Common myeloid progenitor, CD34-positive (primary cell): Measurements from ENCODE around the gene MRPS22.

ENCODE experiments used
- CTCF ChIA-PET: fragments of 350-600 bp; sonication (Branson Sonifier 250); formaldehyde crosslinking; loops from one replicate; lab custom pipeline; 2021; ENCODE audit warnings: antibody characterized with exemption; lab: Charles Lee
- POLR2A ChIA-PET: fragments of 350-600 bp; sonication (Branson Sonifier 250); formaldehyde crosslinking; loops from one replicate; lab custom pipeline; 2021; ENCODE audit warnings: antibody characterized with exemption; lab: Charles Lee
- DNase-seq, 3 donors: peaks; one replicate each; pipeline versions ENCODE4 v3.0.0 to v3.0.0-alpha.2; 2013
- H3K27ac ChIP-seq, 2 experiments: 1 replicate in 1 of 2; 2 replicates in 1 of 2; pipeline ENCODE4 v1.7.0; 2013; ENCODE audit warnings: inconsistent platforms in 2 of 2, low read length in 2 of 2, mild to moderate bottlenecking in 2 of 2, low read depth in 1 of 2, moderate library complexity in 1 of 2; ENCODE audit not compliant: severe bottlenecking in 2 of 2, insufficient read depth in 1 of 2, poor library complexity in 1 of 2
- H3K27me3 ChIP-seq, 5 experiments: replicated peaks in 2 of 5; 1 replicate in 3 of 5; 2 replicates in 2 of 5; pipeline versions ENCODE4 v1.6.1 to v1.7.0; 2013; ENCODE audit warnings: low read length in 4 of 5, mild to moderate bottlenecking in 2 of 5, moderate library complexity in 2 of 5, inconsistent platforms in 1 of 5; ENCODE audit not compliant: insufficient read depth in 5 of 5, control insufficient read depth in 4 of 5
- H3K36me3 ChIP-seq, 4 experiments: 1 replicate in 2 of 4; 2 replicates in 2 of 4; pipeline versions ENCODE4 v1.6.1 to v1.7.0; 2013; ENCODE audit warnings: low read length in 3 of 4, control low read depth in 1 of 4, mild to moderate bottlenecking in 1 of 4; ENCODE audit not compliant: control insufficient read depth in 4 of 4, insufficient read depth in 4 of 4
- H3K4me1 ChIP-seq, 4 experiments: 1 replicate in 3 of 4; 2 replicates in 1 of 4; pipeline versions ENCODE4 v1.6.1 to v1.7.1; 2013; ENCODE audit warnings: low read length in 3 of 4, mild to moderate bottlenecking in 3 of 4, control low read depth in 1 of 4, inconsistent platforms in 1 of 4, moderate library complexity in 1 of 4; ENCODE audit not compliant: control insufficient read depth in 4 of 4, insufficient read depth in 4 of 4; ENCODE audit errors: control extremely low read depth in 1 of 4
- H3K4me3 ChIP-seq, 7 experiments: 1 replicate in 4 of 7; 2 replicates in 3 of 7; pipeline versions ENCODE4 v1.5.1 to v1.7.0; 2013; ENCODE audit warnings: mild to moderate bottlenecking in 7 of 7, low read length in 6 of 7, moderate library complexity in 6 of 7, inconsistent platforms in 2 of 7, low read depth in 2 of 7, control low read depth in 1 of 7; ENCODE audit not compliant: insufficient read depth in 4 of 7, control insufficient read depth in 1 of 7; ENCODE audit errors: extremely low read depth in 1 of 7
- H3K9me3 ChIP-seq, 5 experiments: 1 replicate in 4 of 5; 2 replicates in 1 of 5; pipeline versions ENCODE4 v1.6.1 to v1.7.1; 2013; ENCODE audit warnings: low read length in 4 of 5, mild to moderate bottlenecking in 2 of 5, inconsistent platforms in 1 of 5, low read depth in 1 of 5, moderate library complexity in 1 of 5; ENCODE audit not compliant: control insufficient read depth in 4 of 5, insufficient read depth in 2 of 5; ENCODE audit errors: control extremely low read depth in 1 of 5
- WGBS: methylation state at CpG from one replicate; pipeline ENCODE4 v1.1.5; 2013; ENCODE audit not compliant: insufficient coverage; 5-methylcytosine and 5-hydroxymethylcytosine counted together

The MRPS22 gene

GRCh38 chr3:139307072-139307491 lies 36.7 kb upstream of the MRPS22 start:
- no peak overlapping the region for H3K27ac ChIP-seq
- ChIA-PET POLR2A (no interaction called here), CTCF (interaction anchor here (1.1 to 1.6 kb wide), 2 partner anchors 11 to 23 kb away, joined by 3 read pairs; no protein-coding TSS in a partner anchor)
- DNase-seq, result no peak
- peaks cover 0 to 6% (median 1%) of the 10 kb centered on the region in 4 experiments for H3K4me1 ChIP-seq
- H3K4me3 ChIP-seq, result no peak overlapping the region
- no peaks in the 10 kb centered on the region for H3K36me3 ChIP-seq
- 80% methylated on average over 1 of the region's 1 CpG for WGBS
- peaks cover 0 to 4% (median 0%) of the 10 kb centered on the region in 5 experiments for H3K27me3 ChIP-seq
- no peaks in the 10 kb centered on the region for H3K9me3 ChIP-seq

GRCh38 chr3:139307601-139308555 lies 35.9 kb upstream of the MRPS22 start:
- no peaks in the 10 kb centered on the region for H3K9me3 ChIP-seq
- H3K36me3 ChIP-seq, result no peaks in the 10 kb centered on the region
- H3K4me1 ChIP-seq, result peaks cover 0 to under 1% (median 0%) of the 10 kb centered on the region in 4 experiments
- 95% methylated on average over 5 of the region's 6 CpGs for WGBS
- H3K27me3 ChIP-seq, result peaks cover 0 to 4% (median 0%) of the 10 kb centered on the region in 5 experiments
- POLR2A ChIA-PET, result no interaction called here
- DNase-seq, result no peak
- H3K27ac ChIP-seq, result no peak overlapping the region
- CTCF ChIA-PET, result interaction anchor here (1.1 kb wide), 1 partner anchor 11 kb away, joined by 3 read pairs; no protein-coding TSS in a partner anchor
- H3K4me3 ChIP-seq, result no peak overlapping the region

- H3K27ac ChIP-seq, result no peak overlapping the region
- ChIA-PET POLR2A (no interaction called here), CTCF (no interaction called here)
- peaks cover 0 to 3% (median under 1%) of the 10 kb centered on the region in 5 experiments for H3K27me3 ChIP-seq
- H3K36me3 ChIP-seq, result no peaks in the 10 kb centered on the region
- 75% methylated on average over 4 of the region's 4 CpGs for WGBS
- no peak overlapping the region for H3K4me3 ChIP-seq
- no peak for DNase-seq
- H3K4me1 ChIP-seq, result no peaks in the 10 kb centered on the region
- H3K9me3 ChIP-seq, result no peaks in the 10 kb centered on the region
Observed at GRCh38 chr3:139308560-139308959, 35.3 kb upstream of the MRPS22 start.

- ChIA-PET POLR2A (no interaction called here), CTCF (interaction anchor here (0.6 to 0.8 kb wide), 3 partner anchors 8 to 373 kb away, joined by 3 read pairs; no protein-coding TSS in a partner anchor)
- peaks cover 0 to 6% (median 2%) of the 10 kb centered on the region in 5 experiments for H3K27me3 ChIP-seq
- no peaks in the 10 kb centered on the region for H3K36me3 ChIP-seq
- H3K4me1 ChIP-seq, result no peaks in the 10 kb centered on the region
- no peaks in the 10 kb centered on the region for H3K9me3 ChIP-seq
- DNase-seq, result no peak
- 80% methylated on average over 1 of the region's 2 CpGs for WGBS
- no peak overlapping the region for H3K4me3 ChIP-seq
- H3K27ac ChIP-seq, result no peak overlapping the region
Observed at GRCh38 chr3:139309061-139309591, 34.7 kb upstream of the MRPS22 start.

DNA sequence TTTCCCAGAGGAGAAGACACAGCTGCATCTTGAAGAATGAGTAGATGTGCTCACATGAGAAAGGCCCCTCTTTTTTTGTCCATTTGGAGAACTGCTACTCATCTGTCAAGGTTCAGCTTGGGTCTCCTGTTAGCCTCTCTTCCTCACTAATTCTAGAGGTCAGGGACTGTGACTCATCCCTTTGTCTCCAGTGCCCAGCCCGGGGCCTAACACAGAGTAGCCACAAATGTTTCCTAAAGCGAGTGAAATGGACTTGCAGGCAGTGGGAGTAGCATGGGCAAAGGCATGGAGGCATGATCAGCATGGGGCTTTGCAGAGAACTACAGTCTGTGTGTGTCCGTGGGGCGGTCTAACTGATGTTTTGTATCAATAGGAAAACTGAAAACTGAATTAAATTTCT lies 33.9 kb upstream of the MRPS22 start:
- Histone ChIP-seq H3K27me3 (peaks cover 0 to 6% (median 2%) of the 10 kb centered on the region in 5 experiments), H3K4me1 (no peaks in the 10 kb centered on the region), H3K4me3 (no peak overlapping the region), H3K9me3 (no peaks in the 10 kb centered on the region), H3K36me3 (no peaks in the 10 kb centered on the region), H3K27ac (no peak overlapping the region)
- POLR2A ChIA-PET, result interaction anchor here (0.6 kb wide), 1 partner anchor 207 kb away, joined by 4 read pairs; no protein-coding TSS in a partner anchor
- CTCF ChIA-PET, result interaction anchor here (0.8 kb wide), 1 partner anchor 27 kb away, joined by 3 read pairs; no protein-coding TSS in a partner anchor
- no peak for DNase-seq
- WGBS, result 94% methylated on average over 4 of the region's 4 CpGs

DNA sequence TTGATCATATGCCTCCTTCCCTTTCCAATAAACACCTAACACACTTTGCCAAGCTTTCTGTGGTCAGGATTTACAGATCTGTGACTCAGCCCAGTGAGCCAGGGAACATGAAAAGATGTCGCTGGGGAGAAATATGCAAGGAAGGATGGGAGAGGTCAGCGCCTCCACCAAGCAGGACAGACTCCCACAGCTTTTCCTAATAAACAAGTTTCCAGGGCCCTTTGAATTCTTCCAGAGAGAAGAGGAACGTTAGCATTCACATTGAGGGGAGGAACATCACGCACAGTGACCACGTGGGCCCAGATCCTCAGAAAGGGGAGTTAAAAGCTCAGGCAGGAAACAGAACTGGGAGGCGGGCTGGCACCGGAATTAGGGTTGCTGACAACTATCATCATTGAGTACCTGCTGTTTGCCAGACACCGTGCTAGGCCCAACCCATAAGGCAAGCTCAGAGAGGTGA lies 33.3 kb upstream of the MRPS22 start:
- Histone ChIP-seq H3K9me3 (no peaks in the 10 kb centered on the region), H3K4me1 (no peaks in the 10 kb centered on the region), H3K4me3 (no peak overlapping the region), H3K36me3 (no peaks in the 10 kb centered on the region), H3K27ac (no peak overlapping the region), H3K27me3 (peaks cover 0 to 6% (median 2%) of the 10 kb centered on the region in 5 experiments)
- CTCF ChIA-PET, result interaction anchor here (1.1 kb wide), 1 partner anchor 9 kb away, joined by 3 read pairs; no protein-coding TSS in a partner anchor
- WGBS, result 99% methylated on average over 7 of the region's 8 CpGs
- POLR2A ChIA-PET, result interaction anchor here (0.6 kb wide), 1 partner anchor 206 kb away, joined by 4 read pairs; no protein-coding TSS in a partner anchor
- DNase-seq, result no peak
